Lung (tissue), 12 donors: ENCODE measurements around the gene GGCT. TPM values are rescaled to one million over a fixed set of nuclear protein-coding genes. Genes with fewer than 3 reads are reported as not detected.
"Not testable (repeated sequence)": the region's sequence is repeated elsewhere in the genome, so short reads cannot be mapped to it uniquely, and the experiment has no call there.

Experiments used
- ATAC-seq: fragments of 200-7000 bp; cut with Tn5 transposase; one replicate; pipeline ENCODE4 v1.9.1; 2020; ENCODE audit warnings: moderate number of reproducible peaks; ENCODE audit not compliant: insufficient read depth, low FRiP score
- DNase-seq, 3 donors: peaks; one replicate each; pipeline ENCODE4 v3.0.0-alpha.2; 2013 to 2017
- H3K27ac ChIP-seq, 2 donors: one replicate each; pipeline ENCODE4 v1.5.1; 2013; ENCODE audit warnings: mild to moderate bottlenecking in 2 of 2, moderate library complexity in 2 of 2, control low read depth in 1 of 2, inconsistent platforms in 1 of 2, low read depth in 1 of 2, low read length in 1 of 2
- H3K27me3 ChIP-seq, 3 donors: one replicate each; pipeline ENCODE4 v1.5.1; 2013; ENCODE audit warnings: low read length in 2 of 3; ENCODE audit not compliant: control insufficient read depth in 3 of 3, insufficient read depth in 3 of 3
- H3K36me3 ChIP-seq, 4 donors: one replicate each; pipeline ENCODE4 v1.5.1; 2013; ENCODE audit warnings: low read length in 4 of 4, mild to moderate bottlenecking in 1 of 4, moderate library complexity in 1 of 4; ENCODE audit not compliant: control insufficient read depth in 4 of 4, insufficient read depth in 4 of 4
- H3K4me1 ChIP-seq, 5 donors: one replicate each; pipeline ENCODE4 v1.5.1; 2013; ENCODE audit warnings: low read length in 5 of 5, mild to moderate bottlenecking in 2 of 5, moderate library complexity in 1 of 5; ENCODE audit not compliant: control insufficient read depth in 5 of 5, insufficient read depth in 5 of 5
- H3K4me3 ChIP-seq: one replicate; pipeline ENCODE4 v1.5.1; 2013; ENCODE audit warnings: mild to moderate bottlenecking, control low read depth, moderate library complexity
- H3K9ac ChIP-seq, 2 donors: one replicate each; pipeline ENCODE4 v1.5.1; 2013; ENCODE audit warnings: low read length in 2 of 2, control low read depth in 1 of 2; ENCODE audit not compliant: insufficient read depth in 1 of 2
- H3K9me3 ChIP-seq, 4 donors: one replicate each; pipeline ENCODE4 v1.5.1; 2013; ENCODE audit warnings: low read length in 3 of 4, mild to moderate bottlenecking in 1 of 4, moderate library complexity in 1 of 4; ENCODE audit not compliant: control insufficient read depth in 4 of 4, insufficient read depth in 3 of 4
- CTCF ChIP-seq: IDR thresholded peaks from 2 replicates; pipeline ENCODE4 v1.5.1; 2012; ENCODE audit warnings: mild to moderate bottlenecking; ENCODE audit errors: control extremely low read depth, extremely low read depth
- WGBS, 2 donors: extraction: QIAGEN DNeasy Blood & Tissue Kit; methylation state at CpG; one replicate each; pipeline ENCODE4 v1.1.7; 2013; 5-methylcytosine and 5-hydroxymethylcytosine counted together
- polyA plus RNA-seq, 2 donors: library from polyadenylated mRNA; stranded (reverse); fragments of 200-250 nt; gene quantifications; one replicate each; pipeline ENCODE4 v1.2.1, GENCODE V29; 2013
- total RNA-seq, 2 donors: library from RNA; depleted of rRNA in 1 of 2; stranded (reverse); fragments of >200 nt in 1 of 2; gene quantifications; one replicate each; pipeline ENCODE4 v1.2.1, GENCODE V29; 2014 to 2021
- donor health status: control.
- donor health status: control.
- donor health status: Bipolar disorder and iron deficiency.
- donor health status: healthy.
- donor health status: DM: yes; HTN: yes; CAD: no.

GGCT gene
- total and polyA plus RNA-seq, 4 donors = 33.1 to 90.1 (median 41.6) TPM

- Histone ChIP-seq H3K4me1 (no peaks in the 10 kb centered on the region), H3K27ac (no peak overlapping the region), H3K4me3 (no peak overlapping the region), H3K36me3 (no peaks in the 10 kb centered on the region), H3K27me3 (no peaks in the 10 kb centered on the region), H3K9me3 (no peaks in the 10 kb centered on the region), H3K9ac (no peak overlapping the region)
- DNase-seq (no peak), ATAC-seq (no peak)
- no peak for TF ChIP-seq CTCF
- 92 to 100% methylated on average over 1 of the region's 1 CpG for WGBS, 2 donors
Observed at GRCh38 chr7:30485667-30486066, 19.0 kb downstream of the GGCT start.

DNA sequence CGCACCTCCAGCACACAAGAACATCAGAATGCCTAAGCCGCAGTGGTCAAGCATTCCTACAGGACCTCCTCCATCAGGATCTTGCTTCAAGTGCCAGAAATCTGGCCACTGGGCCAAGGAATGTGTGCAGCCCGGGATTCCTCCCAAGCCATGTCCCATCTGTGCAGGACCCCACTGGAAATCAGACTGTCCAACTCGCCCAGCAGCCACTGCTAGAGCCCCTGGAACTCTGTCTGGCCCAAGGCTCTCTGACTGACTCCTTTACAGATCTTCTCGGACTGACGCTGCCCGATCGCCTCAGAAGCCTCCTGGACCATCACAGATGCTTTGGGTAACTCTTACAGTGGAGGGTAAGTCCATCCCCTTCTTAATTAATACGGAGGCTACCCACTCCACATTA lies 23.2 kb downstream of the GGCT start:
- not testable (repeated sequence) for H3K4me3 ChIP-seq, ATAC-seq, H3K9ac ChIP-seq, H3K27ac ChIP-seq, H3K9me3 ChIP-seq, H3K27me3 ChIP-seq, H3K36me3 ChIP-seq, DNase-seq
- 96 to 98% methylated on average over 9 of the region's 9 CpGs for WGBS, 2 donors
- H3K4me1 ChIP-seq = peaks cover 0 to 25% (median 6%) of the 10 kb centered on the region in 5 donors

- Histone ChIP-seq H3K9ac (peak overlapping the region; percentile 21 to 84), H3K27me3 (no peaks in the 10 kb centered on the region), H3K4me3 (no peak overlapping the region), H3K36me3 (peaks cover 0 to 3% (median 0%) of the 10 kb centered on the region in 4 donors), H3K27ac (peak overlapping the region; percentile 97 to 100), H3K9me3 (no peaks in the 10 kb centered on the region), H3K4me1 (peaks cover 0 to 44% (median 13%) of the 10 kb centered on the region in 5 donors)
- 83 to 85% methylated on average over 14 of the region's 14 CpGs for WGBS, 2 donors
- ATAC-seq = no peak
- no peak for TF ChIP-seq CTCF
- DNase-seq = peak in 2 of 3 donors; percentile 66 to 71
Observed at GRCh38 chr7:30479202-30480120, 25.2 kb downstream of the GGCT start.

- peak; percentile 88 for ATAC-seq
- DNase-seq = peak; percentile 71 to 86 (median 81)
- Histone ChIP-seq H3K27ac (peak within 1 kb of the TSS; percentile 97 to 100), H3K4me3 (peak within 1 kb of the TSS; percentile 57), H3K27me3 (no peaks in the 10 kb centered on the region), H3K9me3 (no peaks in the 10 kb centered on the region), H3K9ac (peak within 1 kb of the TSS; percentile 39 to 94), H3K36me3 (peaks cover 0 to 3% (median 0%) of the 10 kb centered on the region in 4 donors), H3K4me1 (peaks cover under 1 to 44% (median 18%) of the 10 kb centered on the region in 5 donors)
- 1% methylated on average over 59 to 77 of the region's 77 CpGs for WGBS, 2 donors
- no peak for TF ChIP-seq CTCF
Observed at GRCh38 chr7:30478349-30479201, 26.1 kb downstream of the GGCT start, which contains the start of gene NOD1. TSS of gene NOD1 (minus strand) at chr7:30478784. CDS start at chr7:30456921, 21,863 bp downstream.
